ENCODE measurements around the gene IGFL1. TPM values are rescaled to one million over a fixed set of nuclear protein-coding genes. Genes with fewer than 3 reads are reported as not detected.
"Not testable (repeated sequence)": the region's sequence is repeated elsewhere in the genome, so short reads cannot be mapped to it uniquely, and the experiment has no call there.

IGFL1 gene
- total RNA-seq, 4 donors from 2014 or later = not detected

GRCh38 chr19:46206682-46207081 is 22.9 kb upstream of the IGFL1 start:
- H3K4me3 ChIP-seq = no peak overlapping the region
- H3K27ac ChIP-seq = no peak overlapping the region
- no peak for DNase-seq (ENCODE audit: low spot score in 2 of 2)
- TF ChIP-seq EP300 (IDR thresholded peaks at IDR 0.05) (no peak), POLR2A (IDR thresholded peaks at IDR 0.05) (no peak), CTCF (IDR thresholded peaks at IDR 0.05) (no peak)
- peaks cover 0 to 8% (median 0%) of the 10 kb centered on the region in 4 donors for H3K4me1 ChIP-seq
- WGBS, 2 donors = 74 to 83% methylated on average over 3 of the region's 3 CpGs
- no peaks in the 10 kb centered on the region for H3K27me3 ChIP-seq
- H3K9me3 ChIP-seq = no peaks in the 10 kb centered on the region
- H3K36me3 ChIP-seq = no peaks in the 10 kb centered on the region

GRCh38 chr19:46207858-46208257 is 21.7 kb upstream of the IGFL1 start:
- not testable (repeated sequence) for H3K4me3 ChIP-seq; H3K4me1 ChIP-seq; DNase-seq (ENCODE audit: low spot score in 2 of 2); H3K27me3 ChIP-seq; H3K36me3 ChIP-seq; H3K27ac ChIP-seq; H3K9me3 ChIP-seq
- 61 to 74% methylated on average over 2 to 8 of the region's 8 CpGs for WGBS, 2 donors

- H3K27me3 ChIP-seq = no peaks in the 10 kb centered on the region
- no peaks in the 10 kb centered on the region for H3K9me3 ChIP-seq
- no peak overlapping the region for H3K4me3 ChIP-seq
- peaks cover 0 to 9% (median 0%) of the 10 kb centered on the region in 4 donors for H3K4me1 ChIP-seq
- WGBS, 2 donors = 60 to 62% methylated on average over 3 of the region's 3 CpGs
- no peak for DNase-seq (ENCODE audit: low spot score in 2 of 2)
- no peaks in the 10 kb centered on the region for H3K36me3 ChIP-seq
- H3K27ac ChIP-seq = no peak overlapping the region
- TF ChIP-seq CTCF (IDR thresholded peaks at IDR 0.05) = no peak
- TF ChIP-seq EP300 (IDR thresholded peaks at IDR 0.05) = no peak
- no peak for TF ChIP-seq POLR2A (IDR thresholded peaks at IDR 0.05)
Observed at GRCh38 chr19:46209051-46209450, 20.5 kb upstream of the IGFL1 start.

GRCh38 chr19:46209472-46209871 is 20.1 kb upstream of the IGFL1 start:
- H3K27me3 ChIP-seq = no peaks in the 10 kb centered on the region
- no peak overlapping the region for H3K4me3 ChIP-seq
- TF ChIP-seq EP300 (IDR thresholded peaks at IDR 0.05) = no peak
- TF ChIP-seq CTCF (IDR thresholded peaks at IDR 0.05) = no peak
- TF ChIP-seq POLR2A (IDR thresholded peaks at IDR 0.05) = no peak
- H3K9me3 ChIP-seq = no peaks in the 10 kb centered on the region
- no peaks in the 10 kb centered on the region for H3K36me3 ChIP-seq
- no peak for DNase-seq (ENCODE audit: low spot score in 2 of 2)
- H3K27ac ChIP-seq = no peak overlapping the region
- WGBS, 2 donors = 64 to 72% methylated on average over 1 of the region's 1 CpG
- H3K4me1 ChIP-seq = peaks cover 0 to 9% (median 0%) of the 10 kb centered on the region in 4 donors

- no peak overlapping the region for H3K27ac ChIP-seq
- peaks cover 0 to 9% (median 0%) of the 10 kb centered on the region in 4 donors for H3K4me1 ChIP-seq
- no peaks in the 10 kb centered on the region for H3K36me3 ChIP-seq
- no peak for DNase-seq (ENCODE audit: low spot score in 2 of 2)
- TF ChIP-seq POLR2A (IDR thresholded peaks at IDR 0.05) (no peak), CTCF (IDR thresholded peaks at IDR 0.05) (no peak)
- 37 to 44% methylated on average over 1 of the region's 1 CpG for WGBS, 2 donors
- no peak overlapping the region for H3K4me3 ChIP-seq
- H3K27me3 ChIP-seq = no peaks in the 10 kb centered on the region
- no peaks in the 10 kb centered on the region for H3K9me3 ChIP-seq
Observed at GRCh38 chr19:46210669-46211068, 18.9 kb upstream of the IGFL1 start.
